Middle frontal gyrus (tissue), 1 donor: ENCODE results near the gene CYLD.

ENCODE experiments used
- DNase-seq: peaks from one replicate; pipeline ENCODE4 v3.0.0-alpha.2; 2015; ENCODE audit warnings: low spot score; ENCODE audit errors: extremely low spot score

The CYLD gene

DNA sequence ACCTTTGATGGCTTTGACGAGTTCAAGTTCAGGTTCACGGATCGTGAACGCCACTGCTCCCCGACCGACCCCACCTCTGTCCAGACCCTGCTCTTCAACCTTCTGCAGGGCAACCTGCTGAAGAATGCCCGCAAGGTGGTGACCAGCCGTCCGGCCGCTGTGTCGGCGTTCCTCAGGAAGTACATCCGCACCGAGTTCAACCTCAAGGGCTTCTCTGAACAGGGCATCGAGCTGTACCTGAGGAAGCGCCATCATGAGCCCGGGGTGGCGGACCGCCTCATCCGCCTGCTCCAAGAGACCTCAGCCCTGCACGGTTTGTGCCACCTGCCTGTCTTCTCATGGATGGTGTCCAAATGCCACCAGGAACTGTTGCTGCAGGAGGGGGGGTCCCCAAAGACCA is 30.8 kb upstream of the CYLD start:
- DNase-seq = no peak

DNA sequence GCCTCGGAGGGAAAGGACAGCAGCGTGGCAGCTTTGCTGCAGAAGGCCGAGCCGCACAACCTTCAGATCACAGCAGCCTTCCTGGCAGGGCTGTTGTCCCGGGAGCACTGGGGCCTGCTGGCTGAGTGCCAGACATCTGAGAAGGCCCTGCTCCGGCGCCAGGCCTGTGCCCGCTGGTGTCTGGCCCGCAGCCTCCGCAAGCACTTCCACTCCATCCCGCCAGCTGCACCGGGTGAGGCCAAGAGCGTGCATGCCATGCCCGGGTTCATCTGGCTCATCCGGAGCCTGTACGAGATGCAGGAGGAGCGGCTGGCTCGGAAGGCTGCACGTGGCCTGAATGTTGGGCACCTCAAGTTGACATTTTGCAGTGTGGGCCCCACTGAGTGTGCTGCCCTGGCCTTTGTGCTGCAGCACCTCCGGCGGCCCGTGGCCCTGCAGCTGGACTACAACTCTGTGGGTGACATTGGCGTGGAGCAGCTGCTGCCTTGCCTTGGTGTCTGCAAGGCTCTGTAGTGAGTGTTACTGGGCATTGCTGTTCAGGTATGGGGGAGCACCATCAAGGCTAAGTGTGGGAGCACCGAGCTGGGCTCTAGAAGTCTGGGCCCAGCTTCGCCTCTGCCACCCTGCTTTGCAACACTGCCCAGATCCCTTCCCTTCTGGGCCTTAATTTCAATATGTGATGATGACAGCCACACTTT is 29.9 kb upstream of the CYLD start:
- DNase-seq = peak; percentile 32

DNA sequence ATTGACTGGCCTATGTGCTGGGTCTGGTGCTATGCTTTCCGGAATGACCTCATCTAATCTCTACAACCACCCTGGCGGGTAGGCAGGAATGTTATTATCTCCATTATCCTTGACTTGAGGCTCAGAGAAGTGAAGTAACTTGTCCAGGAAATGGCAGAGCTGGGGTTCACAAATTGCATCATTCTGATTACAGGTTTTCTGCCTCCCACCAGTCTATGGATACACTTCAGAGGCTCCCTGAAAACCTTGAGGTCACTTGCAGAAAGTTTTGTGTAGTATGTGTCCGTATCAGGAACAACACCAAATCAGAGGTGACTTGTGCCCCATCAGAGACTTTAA is 29.4 kb upstream of the CYLD start:
- no peak for DNase-seq

DNA sequence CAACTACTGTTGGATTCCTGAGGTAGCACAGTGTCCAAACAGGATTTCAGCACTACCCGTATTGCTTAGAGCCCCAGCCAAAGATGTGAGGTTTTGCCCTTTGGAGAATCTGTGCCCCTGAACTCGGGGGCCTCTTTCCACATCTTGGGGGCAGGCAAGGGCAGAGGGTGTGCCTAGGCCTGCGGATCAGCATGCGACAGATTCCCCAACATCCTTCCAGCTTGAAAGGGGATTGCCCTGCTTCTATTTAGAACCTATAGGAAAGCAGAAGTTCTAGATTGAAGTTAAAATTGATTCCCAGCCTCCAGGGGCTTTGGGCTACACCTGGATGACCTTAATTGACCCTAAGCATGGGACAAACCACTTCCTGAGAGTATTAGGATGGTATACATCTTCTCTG is 28.9 kb upstream of the CYLD start:
- DNase-seq = no peak

DNA sequence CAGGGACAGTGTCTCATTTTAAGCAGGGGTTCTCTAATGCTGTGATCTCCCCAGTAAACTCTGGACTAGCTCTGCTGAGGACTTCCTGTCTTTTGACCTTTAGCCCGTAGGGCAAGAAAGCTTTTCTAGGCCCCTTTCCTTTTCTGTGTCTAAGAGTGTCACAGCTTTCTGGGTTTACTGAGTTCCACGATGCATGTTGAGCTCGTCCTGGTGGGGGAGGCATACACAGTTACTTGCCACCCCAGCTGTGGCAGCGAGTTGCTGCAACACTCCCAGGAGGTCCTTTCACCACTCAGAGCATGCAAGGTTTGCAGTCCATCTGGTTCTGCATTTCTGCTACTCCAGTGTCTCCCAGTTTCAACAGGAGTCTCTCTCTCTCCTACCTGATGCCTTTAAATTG is 24.8 kb upstream of the CYLD start:
- no peak for DNase-seq

DNA sequence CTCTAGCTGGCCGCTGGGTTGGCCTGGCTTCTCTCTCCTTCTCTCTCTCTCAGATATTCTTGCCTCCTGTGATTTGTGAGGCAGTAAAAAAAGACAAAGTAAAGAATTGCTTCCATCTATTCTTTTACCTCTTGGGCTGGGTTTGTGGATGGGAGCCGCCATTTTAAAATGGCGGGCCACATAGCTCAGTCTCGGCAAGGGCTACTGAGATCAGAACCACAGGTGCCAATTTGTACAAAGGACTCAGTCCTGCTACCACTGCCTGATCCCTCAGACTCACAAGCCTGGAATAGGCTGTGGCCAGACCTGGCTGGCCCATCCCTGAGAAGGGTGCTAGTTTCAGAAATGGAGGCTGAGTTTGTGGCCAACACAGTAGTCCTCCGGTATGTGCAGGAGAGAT is 24.4 kb upstream of the CYLD start:
- no peak for DNase-seq

DNA sequence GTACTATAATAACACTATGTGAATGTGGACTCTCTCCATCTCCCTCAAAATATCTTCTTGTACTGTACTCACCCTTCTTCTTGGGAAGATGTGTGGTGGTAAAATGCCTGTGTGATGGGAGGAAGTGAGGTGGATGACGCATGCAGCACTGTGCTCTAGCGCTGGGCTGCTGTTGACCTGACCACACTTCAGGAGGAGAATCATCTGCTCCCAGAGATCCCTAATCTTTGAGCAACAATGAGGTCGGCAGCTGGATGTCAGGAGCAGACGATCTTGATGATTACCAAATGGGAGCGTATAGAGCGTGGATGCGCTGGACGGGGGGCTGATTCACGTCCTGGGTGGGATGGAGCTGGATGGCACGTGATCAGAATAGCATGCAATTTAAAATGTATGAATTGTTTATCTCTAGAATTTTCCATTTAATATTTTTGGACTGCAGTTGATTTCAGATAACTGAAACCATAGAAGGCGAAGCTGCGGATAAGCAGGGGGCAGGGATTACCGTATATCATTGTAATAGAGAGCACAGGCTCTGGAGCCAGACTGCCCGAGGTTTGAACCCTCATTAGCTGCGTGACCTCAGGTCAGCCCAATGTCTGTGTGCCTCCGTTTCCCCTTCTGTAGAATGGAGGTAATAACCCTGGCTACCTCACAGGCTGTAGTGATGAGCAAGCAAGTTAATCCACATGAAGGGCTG is 23.7 kb upstream of the CYLD start:
- DNase-seq = no peak

DNA sequence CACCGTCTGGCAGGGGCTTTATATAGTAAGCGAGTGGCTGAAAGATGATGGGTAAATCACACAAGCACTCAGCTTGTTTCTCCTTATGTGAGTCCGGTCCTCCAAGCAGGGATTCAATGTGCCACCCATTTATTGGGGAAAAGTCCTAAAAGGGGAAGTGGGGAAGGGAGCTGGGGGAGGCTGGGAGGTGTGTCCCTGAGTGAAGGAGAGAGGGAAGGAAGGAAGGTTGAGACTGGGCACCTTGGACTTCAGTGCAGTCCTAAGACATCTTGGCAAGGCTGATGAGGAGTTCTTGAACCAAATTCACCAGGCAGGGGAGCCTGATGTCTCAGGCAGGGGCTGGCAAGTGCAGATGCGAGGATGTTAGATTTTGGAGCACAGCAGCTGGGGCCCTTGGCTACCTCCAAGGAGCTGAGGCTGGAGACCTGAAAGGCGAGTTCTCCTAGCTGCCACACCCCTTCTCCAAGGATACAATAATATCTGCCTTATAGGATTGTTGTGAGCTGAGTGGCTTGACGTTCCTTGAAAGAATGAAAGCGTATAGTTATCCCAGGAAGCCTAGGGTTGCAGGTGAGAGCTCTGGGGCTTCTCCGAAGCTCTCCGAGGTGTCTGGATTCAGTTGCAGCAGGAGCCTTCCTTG is 23.0 kb upstream of the CYLD start:
- DNase-seq = no peak

DNA sequence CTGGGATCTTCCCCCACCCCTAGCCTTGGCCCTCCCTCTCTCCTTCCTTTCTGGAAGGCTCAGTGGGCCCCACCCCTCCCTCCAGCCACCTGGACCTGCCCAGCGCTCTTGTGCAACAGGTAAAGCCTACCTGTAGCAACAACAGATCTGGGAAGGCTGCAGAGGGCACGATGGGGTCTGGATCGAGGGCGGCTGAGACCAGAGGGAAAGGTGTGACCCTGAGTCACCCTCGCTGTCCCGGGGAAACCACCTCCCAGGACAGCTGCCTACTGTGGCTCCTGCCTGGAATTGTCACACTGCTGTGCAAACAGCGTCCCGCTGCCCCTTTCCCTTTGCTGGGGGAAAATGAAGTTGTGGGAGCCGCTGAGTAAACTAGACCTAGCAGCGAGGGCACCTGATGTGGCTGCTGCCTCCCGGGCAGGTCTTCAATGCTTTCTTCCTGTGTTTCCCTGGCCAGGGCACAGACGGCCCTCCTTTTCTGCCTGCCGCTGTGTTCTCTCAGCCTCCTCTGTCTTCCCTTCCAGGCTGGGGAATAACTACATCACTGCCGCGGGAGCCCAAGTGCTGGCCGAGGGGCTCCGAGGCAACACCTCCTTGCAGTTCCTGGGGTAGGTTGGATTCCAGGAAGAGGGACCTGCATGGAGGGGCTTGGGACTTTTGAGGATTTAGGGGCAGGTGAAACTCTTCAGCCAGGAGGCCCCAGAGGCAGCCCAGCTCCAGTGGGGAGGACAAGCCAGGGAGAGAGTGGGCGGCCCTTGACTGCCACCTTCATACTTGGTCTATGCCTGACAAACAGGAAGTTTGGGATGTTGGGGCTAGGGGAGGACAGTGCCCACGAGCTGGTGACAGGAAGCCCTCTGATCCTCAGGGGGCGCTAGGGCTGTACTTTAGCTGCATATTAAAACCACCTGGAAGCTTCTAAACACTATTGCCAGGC is 22.2 kb upstream of the CYLD start:
- DNase-seq = no peak

DNA sequence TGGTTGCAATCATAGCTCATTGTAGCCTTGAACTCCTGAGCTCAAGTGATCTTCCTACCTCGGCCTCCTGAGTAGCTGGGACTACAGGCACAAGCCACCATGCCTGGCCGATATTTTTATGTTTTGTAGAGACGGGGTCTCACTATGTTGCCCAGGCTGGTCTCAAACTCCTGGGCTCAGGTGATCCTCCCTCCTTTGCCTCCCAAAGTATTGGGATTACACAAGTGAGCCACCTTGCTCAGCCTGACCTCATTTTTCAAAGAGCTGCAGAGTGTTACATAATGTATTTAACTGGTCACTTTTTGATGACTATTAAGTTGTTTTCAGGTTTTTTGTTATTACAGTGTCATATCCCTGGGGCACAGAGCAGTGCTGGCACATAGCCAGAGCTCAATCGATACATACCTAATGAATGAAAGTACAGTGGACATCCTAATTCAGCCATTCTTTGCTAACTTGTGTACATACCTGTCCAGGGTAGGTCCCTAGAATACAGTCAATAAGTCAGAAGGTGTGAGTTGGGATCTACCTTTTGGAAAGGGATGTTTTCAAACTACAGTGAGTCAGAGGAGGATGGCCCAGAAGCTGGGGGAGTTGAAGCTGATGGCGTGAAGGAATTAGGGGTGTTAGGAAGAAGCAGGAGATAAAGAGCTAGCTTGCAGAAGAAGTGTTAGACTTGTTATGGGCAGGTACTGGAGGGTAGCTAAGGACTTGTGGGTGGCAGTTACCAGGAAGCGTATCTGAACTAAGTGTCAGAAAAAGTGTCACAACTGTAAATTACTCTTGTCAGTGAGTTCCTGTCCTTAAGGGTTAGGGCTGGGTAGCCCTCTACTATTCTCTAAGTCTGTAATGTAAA is 20.1 kb upstream of the CYLD start:
- DNase-seq = no peak

DNA sequence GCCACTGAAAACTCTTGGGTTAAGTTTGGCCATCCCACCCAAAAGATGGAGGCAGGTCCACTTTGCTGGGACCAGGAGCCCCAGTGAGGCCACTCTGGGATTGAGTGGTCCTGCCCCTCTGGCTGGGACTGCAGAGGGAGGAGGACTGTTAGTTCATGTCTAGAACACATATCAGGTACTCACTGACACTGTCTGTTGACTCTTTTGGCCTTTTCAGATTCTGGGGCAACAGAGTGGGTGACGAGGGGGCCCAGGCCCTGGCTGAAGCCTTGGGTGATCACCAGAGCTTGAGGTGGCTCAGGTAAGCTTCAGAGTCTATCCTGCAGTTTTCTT is 19.5 kb upstream of the CYLD start:
- no peak for DNase-seq

DNA sequence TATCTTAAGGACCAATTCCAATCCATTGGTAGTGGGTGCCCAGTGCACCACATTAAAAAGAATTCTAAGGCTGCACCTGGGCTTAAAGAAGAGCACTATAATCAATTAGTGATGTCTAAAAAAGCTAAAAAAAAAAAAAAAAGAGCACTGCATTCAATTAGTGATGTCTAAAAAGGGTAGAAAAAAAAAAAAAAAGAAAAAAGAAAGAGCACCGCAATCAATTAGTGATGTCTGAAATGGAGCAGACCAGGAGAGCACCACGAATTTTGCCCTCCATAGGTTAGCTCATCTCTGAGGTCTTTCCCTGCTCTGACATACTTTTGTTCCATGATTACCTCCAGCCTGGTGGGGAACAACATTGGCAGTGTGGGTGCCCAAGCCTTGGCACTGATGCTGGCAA is 18.9 kb upstream of the CYLD start:
- no peak for DNase-seq

DNA sequence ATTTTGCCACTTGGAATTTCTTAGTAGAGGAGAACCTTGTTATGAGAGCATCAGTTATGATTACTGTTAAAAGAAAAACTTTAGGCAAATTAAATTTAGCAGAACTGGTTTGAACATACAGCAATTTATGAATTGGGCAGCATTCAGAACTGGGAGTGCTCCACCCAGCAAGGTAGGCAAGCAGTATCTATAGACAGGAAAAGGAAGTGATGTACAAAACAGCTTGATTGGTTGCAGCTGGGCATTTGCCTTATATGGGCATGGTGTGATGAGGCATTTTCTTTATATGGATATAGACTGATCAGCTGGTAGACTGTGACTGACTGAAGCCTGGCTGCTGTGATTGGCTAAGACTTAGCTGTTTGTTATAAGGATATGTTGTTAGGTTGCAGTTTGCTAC is 17.6 kb upstream of the CYLD start:
- no peak for DNase-seq

DNA sequence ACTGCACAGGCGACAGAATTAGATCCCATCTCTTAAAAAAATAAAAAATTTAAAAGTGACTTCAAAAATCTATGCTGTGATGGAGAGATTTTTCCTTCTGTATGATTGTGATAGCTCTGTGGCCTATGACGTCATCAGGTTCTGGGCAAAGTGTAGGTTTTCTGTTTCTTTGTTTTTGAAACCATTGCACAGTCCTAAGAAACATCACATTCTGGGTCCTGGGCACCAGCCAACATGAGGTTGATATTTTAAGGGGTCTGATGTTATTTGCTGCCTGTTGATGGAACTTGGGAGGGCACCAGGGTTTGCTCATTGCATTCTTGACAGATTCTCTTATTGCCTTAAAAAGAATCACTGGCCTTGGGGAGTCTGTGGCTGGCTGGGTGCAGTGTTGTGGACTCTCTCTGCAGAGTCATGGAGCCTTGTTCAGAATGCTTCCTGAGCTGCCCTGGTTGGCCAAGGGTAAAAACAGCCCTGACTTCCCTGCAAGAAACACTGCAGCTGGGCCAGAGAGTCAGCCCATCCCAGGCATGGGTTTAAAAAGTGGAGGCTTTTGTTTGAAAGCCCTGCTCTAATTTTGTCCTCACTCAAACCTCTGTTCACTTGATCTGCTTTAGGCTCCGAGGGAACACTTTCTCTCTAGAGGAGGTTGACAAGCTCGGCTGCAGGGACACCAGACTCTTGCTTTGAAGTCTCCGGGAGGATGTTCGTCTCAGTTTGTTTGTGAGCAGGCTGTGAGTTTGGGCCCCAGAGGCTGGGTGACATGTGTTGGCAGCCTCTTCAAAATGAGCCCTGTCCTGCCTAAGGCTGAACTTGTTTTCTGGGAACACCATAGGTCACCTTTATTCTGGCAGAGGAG is 10.5 kb upstream of the CYLD start:
- DNase-seq = no peak

DNA sequence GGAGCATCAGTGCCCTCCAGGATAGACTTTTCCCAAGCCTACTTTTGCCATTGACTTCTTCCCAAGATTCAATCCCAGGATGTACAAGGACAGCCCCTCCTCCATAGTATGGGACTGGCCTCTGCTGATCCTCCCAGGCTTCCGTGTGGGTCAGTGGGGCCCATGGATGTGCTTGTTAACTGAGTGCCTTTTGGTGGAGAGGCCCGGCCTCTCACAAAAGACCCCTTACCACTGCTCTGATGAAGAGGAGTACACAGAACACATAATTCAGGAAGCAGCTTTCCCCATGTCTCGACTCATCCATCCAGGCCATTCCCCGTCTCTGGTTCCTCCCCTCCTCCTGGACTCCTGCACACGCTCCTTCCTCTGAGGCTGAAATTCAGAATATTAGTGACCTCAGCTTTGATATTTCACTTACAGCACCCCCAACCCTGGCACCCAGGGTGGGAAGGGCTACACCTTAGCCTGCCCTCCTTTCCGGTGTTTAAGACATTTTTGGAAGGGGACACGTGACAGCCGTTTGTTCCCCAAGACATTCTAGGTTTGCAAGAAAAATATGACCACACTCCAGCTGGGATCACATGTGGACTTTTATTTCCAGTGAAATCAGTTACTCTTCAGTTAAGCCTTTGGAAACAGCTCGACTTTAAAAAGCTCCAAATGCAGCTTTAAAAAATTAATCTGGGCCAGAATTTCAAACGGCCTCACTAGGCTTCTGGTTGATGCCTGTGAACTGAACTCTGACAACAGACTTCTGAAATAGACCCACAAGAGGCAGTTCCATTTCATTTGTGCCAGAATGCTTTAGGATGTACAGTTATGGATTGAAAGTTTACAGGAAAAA is 9.7 kb upstream of the CYLD start:
- DNase-seq = no peak

DNA sequence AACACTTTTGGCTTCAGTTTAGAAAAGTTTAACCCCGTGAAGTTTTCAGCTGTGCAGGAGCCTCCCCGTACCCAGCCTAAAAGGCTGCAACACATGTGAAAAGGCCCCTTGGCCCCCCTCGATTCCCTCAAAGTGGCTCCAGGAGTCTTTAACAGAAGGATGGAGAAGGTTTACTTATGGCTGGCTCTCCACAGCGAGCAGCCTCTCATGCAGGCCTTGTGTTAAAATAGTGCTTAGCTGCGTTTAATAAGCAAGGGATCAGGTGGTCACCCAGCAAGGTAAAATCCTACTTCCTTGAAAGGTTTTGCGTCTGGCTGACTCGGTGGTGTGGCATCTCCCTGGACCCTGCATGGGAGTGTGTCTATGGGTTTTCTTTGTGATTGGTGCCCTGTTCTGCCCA is 8.4 kb upstream of the CYLD start:
- DNase-seq = no peak

DNA sequence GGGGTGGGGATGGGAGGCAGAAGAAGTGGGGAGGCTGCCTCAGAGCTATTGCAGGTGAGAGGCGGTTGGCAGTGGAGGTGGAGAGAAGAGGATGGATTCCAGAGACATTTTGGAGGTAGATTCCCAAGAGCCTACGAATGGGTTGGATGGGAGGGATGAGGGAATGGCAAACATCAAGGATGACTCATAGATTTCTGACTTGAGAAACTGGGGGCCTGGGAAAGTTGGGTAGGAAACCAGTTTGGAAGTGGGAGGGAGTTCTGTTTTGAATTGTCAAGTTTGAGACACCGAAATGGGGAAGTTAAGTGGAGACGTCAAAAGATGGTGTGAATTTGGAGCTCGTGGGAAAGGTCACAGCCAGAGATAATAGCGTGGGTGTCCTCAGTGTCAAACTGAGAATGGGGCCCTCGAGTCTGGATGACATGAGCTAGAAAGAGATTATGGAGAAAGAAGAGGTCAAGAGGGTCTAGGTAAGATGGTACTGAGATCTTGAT is 6.2 kb upstream of the CYLD start:
- no peak for DNase-seq

DNA sequence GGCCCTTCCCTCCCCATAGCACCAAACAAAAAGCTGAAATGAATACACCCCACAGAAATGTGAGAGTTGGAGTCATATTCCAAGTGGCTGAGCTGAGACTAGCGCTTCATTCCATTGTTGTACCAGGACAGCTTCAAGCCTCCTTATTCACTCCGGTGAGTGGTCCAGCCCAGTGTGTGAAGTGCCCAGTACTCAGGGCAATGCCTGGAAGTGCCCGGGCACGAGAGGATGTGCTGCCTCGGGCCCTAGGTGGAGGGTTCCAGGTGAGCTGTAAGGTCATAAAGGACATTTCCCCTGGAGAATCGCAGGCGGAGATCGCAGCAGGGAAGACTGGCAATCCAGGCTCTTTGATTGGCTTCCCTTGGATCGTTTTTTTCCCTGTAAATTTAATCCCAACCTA is 5.4 kb upstream of the CYLD start:
- no peak for DNase-seq

DNA sequence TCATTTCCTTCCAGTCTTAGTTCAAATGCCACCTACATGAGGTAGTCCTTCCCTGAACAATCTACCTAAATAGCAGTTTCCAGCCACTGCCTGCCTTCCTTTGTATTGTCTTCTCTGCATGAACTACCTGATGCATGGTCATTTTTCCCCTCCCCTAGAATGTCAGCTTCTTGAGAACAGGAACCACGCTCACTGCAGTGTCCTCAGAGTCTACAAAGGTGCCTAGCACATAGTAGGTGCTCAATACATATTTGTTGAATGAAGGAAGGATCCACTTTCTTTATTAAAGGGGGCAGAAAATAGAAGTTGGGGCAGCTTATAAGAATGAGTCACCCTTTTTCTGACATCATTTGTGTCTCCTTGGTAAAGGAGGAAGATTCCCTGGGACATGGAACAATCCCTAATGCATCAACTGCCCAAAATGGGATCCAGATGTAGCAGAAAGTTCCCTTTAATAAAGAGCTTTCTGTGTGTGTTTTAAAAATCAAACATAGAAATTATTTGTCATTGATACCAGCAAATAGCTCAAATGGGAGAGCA is 4.4 kb upstream of the CYLD start:
- DNase-seq = no peak
